Measurements from ENCODE around the gene CLEC16A.

Gene CLEC16A

DNA sequence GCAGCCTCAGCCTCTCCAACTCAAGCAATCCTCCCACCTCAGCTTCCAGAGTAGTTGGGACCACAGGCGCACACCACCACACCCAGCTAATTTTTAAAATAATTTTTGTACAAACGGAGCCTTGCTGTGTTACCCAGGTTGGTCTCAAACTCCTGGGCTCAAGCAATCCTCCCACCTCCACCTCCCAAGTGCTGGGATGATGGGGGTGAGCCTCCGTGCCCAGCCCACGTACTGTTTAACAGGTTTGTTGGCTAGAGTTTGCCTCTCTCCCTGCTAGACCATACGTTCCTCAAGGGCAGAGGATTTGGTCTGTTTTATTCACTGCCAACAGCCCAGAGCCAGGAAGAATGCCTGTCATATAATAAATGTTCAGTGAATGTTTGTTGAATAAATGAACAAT is 285.1 kb downstream of the CLEC16A start:
- TF ChIP-seq, protein P1, sequence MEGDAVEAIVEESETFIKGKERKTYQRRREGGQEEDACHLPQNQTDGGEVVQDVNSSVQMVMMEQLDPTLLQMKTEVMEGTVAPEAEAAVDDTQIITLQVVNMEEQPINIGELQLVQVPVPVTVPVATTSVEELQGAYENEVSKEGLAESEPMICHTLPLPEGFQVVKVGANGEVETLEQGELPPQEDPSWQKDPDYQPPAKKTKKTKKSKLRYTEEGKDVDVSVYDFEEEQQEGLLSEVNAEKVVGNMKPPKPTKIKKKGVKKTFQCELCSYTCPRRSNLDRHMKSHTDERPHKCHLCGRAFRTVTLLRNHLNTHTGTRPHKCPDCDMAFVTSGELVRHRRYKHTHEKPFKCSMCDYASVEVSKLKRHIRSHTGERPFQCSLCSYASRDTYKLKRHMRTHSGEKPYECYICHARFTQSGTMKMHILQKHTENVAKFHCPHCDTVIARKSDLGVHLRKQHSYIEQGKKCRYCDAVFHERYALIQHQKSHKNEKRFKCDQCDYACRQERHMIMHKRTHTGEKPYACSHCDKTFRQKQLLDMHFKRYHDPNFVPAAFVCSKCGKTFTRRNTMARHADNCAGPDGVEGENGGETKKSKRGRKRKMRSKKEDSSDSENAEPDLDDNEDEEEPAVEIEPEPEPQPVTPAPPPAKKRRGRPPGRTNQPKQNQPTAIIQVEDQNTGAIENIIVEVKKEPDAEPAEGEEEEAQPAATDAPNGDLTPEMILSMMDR (IDR thresholded peaks at IDR 0.05; ENCODE audit: extremely low read depth, missing control alignments) = no peak
- DNase-seq (ENCODE audit: low spot score) = no peak

DNA sequence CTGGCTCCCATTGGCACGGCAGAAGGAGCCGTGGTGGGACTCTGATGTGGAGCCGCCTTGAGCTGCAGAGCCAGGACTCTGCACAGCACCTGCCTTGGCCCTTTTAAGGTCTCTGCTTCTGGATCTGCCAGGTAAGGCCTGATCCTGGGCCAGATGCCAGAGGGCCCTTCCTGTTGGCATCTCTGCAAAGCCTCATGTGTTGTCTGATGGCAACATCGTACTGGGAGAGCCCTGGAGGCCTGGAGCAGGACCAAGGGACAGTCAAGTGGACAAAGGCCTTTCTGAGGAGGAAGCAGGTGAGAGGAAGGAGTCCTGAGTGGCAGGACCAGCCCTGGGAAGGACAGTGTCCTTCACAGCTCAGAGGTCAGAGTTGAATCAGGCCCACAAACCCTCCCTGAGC is 285.5 kb downstream of the CLEC16A start:
- no peak for DNase-seq (ENCODE audit: low spot score)
- TF ChIP-seq, protein P1 (IDR thresholded peaks at IDR 0.05; ENCODE audit: extremely low read depth, missing control alignments) = no peak

DNA sequence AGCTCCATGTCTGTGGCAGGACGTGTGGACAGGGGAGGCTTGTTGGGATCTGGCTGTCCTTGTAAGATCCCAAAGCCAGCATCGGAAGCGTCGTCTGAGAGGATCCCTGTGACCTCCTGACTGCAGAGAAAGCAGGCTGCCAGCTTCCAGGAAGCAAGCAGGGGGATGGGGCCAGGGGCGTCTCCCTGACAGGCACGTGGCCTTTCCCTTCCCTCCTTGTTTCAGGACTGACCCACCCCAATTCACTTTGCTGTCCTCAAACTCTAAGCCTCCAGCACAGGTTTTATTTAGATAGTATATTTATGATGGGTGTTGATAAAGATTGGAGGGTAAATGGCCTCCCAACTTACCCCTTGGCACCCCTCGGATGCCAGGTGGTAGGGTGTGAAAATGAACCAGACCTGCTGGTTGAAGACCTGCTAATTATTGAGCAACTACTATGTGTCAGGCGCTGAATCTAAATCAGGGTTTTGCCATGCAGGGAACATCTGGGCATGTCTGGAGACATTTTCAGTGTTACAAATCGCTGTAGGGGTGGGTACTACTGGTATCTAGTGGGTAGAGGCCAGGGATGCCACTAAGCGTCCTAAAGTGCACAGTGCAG is 287.1 kb downstream of the CLEC16A start:
- TF ChIP-seq, protein P1 (IDR thresholded peaks at IDR 0.05; ENCODE audit: extremely low read depth, missing control alignments) = no peak
- DNase-seq (ENCODE audit: low spot score) = no peak

Data from GM20000 (cell line).